GM21529 (cell line): ENCODE measurements around the gene RPL27A.

Source experiments
- ATAC-seq: cut with Tn5 transposase; IDR thresholded peaks from one replicate; pipeline ENCODE4 v1.9.1; 2021; ENCODE audit not compliant: unreplicated experiment

The RPL27A gene

GRCh38 chr11:8672346-8672745 lies 10.2 kb upstream of the RPL27A start:
- no peak for ATAC-seq

- ATAC-seq: no peak
Measured at GRCh38 chr11:8674859-8675258, 7.7 kb upstream of the RPL27A start.

GRCh38 chr11:8676458-8676857 lies 6.1 kb upstream of the RPL27A start:
- no peak for ATAC-seq

DNA sequence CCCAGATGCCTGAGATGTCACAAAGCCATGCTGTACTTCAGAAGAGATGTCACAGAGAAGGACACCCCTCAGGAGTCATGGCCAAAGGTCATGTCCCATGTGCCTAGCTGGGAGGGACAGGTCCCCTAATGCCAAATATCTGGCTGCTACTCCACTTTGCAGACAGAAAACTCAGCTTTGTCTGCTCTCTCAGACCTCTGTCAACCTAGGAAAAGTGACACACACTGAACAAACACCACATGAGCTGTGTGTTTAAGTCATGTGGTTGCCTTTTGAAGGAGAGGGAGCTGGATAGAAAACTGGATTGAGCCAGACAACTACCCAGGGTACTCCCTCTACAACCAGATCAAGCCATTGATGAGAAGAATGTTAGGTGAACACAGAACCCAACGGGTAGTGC lies 3.6 kb upstream of the RPL27A start:
- no peak for ATAC-seq

DNA sequence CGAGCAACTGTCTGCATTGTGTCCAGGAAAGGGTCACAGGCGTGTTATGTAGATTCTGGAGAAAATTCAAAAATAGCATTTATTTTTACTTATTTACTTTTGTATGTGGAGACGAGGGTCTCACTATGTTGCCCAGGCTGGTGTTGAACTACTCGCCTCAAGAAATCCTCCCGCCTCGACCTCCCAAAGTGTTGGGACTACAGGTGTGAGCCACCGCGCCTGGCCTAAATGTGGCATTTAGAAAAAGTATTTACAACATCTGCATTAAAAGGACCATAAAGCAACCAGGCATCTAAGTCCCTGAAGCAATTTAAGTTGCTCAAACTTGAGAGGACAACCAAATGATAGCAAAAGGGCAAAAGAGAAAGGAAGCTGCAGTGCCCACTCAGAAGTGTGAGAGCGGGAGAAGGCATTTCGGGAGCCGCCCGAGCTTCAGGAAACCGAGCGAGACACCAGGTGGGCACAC lies 722 bp upstream of the RPL27A start:
- no peak for ATAC-seq

GRCh38 chr11:8683115-8683807 lies 669 bp downstream of the RPL27A start:
- no peak for ATAC-seq

DNA sequence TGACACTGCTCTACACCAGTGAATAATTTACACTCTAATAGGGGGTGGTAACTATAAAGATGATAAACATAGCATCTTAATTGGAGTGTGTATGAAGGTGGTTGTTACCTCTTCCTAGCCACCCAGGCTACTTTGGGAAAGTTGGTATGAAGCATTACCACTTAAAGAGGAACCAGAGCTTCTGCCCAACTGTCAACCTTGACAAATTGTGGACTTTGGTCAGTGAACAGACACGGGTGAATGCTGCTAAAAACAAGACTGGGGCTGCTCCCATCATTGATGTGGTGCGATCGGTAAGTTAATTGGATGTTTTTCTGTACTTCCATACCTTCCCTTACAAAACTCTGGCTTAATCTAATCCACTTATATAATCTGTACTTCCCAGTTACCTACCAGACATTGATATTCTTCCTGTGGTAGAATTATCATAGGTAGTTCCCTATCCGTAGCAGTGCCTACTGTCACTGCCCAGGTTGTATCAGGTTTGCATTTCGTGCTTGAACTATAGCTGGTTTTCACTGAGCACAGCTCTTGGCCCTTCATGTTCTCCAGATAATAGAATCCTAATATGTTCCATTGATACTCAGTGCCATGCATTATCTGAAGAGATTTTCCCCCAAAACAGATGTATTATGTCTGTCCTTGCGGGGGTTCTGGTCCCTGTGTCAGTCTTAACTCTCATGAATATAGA lies 2.2 kb downstream of the RPL27A start:
- ATAC-seq: no peak

- no peak for ATAC-seq
Measured at GRCh38 chr11:8685306-8685705, 2.7 kb downstream of the RPL27A start.

DNA sequence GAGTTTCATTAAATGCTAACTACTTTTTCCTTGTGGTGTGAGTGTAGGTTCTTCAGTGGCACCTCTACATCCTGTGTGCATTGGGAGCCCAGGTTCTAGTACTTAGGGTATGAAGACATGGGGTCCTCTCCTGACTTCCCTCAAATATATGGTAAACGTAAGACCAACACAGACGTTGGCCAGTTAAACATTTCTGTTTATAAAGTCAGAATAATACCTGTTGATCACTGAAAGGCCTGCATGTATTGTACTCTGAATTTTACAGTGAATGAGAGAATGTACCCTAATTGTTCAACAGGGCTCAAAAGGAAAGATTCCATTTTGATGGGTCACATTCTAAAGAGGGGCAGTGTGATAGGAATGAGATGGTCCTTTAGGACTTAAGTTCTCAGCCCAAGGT lies 3.2 kb downstream of the RPL27A start:
- ATAC-seq: no peak

DNA sequence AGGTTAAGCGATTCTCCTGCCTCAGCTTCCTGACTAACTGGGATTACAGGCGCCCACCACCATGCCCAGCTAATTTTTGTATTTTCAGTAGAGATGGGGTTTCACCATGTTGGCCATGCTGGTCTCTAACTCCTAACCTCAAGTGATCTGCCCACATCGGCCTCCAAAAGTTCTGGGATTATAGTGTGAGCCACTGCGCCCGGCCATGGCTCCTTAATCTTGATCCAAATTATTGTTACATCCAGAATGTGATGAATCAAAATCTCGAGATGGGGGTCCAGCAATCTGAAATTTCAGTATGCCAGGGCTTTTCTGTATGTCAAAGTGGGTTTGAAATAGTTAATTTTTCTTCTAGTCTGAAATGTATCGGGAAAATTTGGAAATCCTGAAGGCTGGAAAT lies 3.7 kb downstream of the RPL27A start:
- ATAC-seq: no peak

- peak; percentile 92 for ATAC-seq
Measured at GRCh38 chr11:8688414-8689362, 6.1 kb downstream of the RPL27A start.

DNA sequence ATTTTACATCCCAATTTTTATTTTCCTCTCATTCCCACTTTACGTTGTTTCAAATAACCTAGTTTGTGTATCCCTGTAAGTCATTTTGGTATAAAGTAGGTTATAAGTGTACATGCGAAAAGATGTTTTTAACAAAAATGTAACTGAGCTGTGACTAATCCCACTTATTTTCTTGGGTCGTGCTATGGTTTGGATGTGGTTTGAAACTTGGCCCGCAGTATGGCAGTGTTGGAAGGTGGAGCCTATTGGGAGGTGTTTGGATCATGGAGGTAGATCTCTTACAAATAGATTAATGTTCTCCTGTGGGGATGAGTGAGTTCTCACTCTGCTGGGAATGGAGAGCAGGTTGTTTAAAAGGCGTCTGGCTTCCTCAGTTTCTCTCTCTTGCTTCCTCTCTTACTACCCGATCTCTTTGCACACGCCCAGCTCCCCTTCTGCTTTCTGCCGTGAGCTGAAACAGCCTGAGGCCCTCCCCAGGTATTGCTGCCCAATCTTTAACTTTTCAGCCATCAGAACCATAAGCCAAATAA lies 7.2 kb downstream of the RPL27A start:
- ATAC-seq: no peak

GRCh38 chr11:8690374-8691342 lies 8.1 kb downstream of the RPL27A start:
- ATAC-seq: no peak

DNA sequence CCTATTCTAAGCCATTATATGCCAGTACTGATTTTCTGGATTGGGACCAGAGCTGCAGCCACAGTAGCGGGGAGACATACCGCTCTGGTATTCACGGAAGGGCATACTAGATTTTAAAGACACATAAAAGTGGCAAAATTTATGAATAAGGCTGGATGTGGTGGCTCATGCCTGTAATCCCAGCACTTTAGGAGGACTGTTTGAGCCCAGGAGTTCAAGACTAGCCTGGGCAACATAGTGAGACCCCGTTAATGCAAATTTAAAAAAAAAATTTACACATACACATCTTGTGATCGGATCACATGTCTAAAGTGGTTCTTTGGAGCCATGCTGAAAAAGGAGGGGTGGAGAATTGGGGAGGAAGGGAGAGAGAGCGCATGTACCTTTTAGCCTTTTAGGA lies 9.0 kb downstream of the RPL27A start:
- ATAC-seq: no peak

DNA sequence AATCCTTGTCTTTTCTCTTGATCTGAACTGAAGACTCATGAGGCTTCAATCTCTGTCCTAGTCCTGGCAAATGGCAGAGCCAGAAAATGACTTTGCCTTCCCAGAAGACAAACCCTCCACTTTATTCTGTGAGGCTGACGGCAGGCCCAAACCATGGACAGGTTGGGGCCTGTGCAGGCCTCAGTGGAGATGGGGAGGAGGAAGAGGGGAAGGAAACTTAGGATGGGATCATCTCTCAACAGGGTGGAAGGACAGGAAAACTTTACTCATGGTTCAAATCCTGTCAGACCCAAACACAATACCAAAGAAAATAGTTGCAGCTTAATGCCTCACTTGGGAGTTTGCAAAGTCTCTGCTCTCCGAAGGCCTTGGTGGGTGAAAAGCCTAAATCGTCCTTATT lies 9.8 kb downstream of the RPL27A start:
- ATAC-seq: no peak

DNA sequence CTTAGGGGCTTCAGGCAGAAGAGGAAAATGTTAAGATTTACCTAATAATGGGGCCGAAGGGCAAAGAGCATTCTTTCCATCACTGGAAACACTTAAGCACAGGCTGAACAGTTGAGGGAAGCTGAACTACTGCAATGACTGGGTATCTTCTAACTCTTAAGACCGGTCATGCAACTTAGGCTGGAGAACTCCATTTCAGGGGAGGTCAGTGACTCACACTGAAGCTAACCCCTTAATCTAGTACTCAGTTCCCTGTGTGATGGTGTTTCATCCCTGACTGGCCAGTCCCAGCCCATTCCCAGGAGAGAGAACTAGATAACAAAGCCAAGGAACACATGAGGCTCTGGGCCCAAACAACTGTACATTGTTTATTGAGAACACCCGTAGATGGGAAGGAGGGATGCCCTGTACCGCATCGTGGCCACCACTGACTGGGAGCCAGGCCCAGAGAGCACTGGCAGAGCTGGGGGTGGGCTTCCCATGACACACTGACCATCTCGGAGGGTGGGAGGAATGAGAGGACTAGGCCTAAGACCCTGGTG lies 10.5 kb downstream of the RPL27A start:
- no peak for ATAC-seq

DNA sequence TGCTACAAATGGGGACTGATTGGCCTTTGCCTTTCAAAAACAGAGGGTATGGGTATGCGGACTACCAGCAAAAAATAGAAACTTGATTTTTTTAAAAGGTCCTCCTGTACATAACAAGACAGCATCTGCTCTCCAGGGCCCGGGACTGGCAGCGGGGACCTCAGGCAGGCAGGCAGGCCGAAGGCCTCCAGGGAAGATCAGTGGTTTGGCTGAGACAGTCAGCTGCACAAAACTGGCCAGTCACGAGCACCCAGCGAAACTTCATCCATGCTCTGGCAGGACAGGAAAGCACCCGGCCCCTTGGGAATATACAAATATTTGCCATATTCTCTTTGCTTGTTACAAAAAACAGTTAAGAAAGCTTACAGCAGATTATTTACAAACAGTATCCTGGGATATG lies 11.0 kb downstream of the RPL27A start:
- ATAC-seq: no peak

GRCh38 chr11:8694137-8694536 lies 11.5 kb downstream of the RPL27A start:
- no peak for ATAC-seq

DNA sequence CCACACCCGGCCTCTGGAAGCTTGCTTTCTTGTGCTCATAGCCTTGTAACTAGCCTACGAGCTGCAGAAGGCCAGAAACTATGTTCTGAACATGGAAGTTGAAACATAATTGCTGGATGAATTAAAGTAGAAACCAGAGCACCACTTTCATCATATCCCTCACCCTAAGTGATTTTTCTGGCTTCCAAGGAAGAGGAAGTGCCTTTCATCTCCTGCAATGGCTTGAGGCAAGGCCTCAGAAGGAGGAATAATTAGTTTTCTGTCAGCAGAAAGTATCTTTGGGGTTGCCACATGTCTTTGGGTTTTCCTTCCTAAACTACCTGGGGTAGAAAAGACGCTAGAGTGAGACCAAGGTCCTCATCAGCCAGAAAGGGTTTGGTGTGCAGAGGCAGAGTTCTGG lies 14.5 kb downstream of the RPL27A start:
- no peak for ATAC-seq

GRCh38 chr11:8698379-8698851 lies 15.8 kb downstream of the RPL27A start:
- ATAC-seq: no peak
